ENCODE results near the gene DKKL1. TPM values are rescaled to one million over a fixed set of nuclear protein-coding genes. Genes with fewer than 3 reads are reported as not detected.
"Not testable (repeated sequence)": the region's sequence is repeated elsewhere in the genome, so short reads cannot be mapped to it uniquely, and the experiment has no call there.

The DKKL1 gene
- total RNA-seq (not detected), polyA plus RNA-seq (not detected)

GRCh38 chr19:49363268-49364082 is at the start of gene DKKL1:
TSS of gene DKKL1 (plus strand) at chr19:49363877. CDS start at chr19:49363999, 122 bp downstream.
- Histone ChIP-seq H3K27ac (ENCODE audit: low read depth, low read length) (peak within 1 kb of the TSS; percentile 42), H3K4me3 (ENCODE audit: low read length) (peak within 1 kb of the TSS; percentile 61), H3K9me3 (ENCODE audit: low read length) (no peaks in the 10 kb centered on the region), H3K36me3 (ENCODE audit: insufficient read depth, low read length) (no peaks in the 10 kb centered on the region), H3K4me1 (ENCODE audit: insufficient read depth, low read length) (peaks cover 26% of the 10 kb centered on the region), H3K27me3 (ENCODE audit: insufficient read depth, low read length, poor library complexity, severe bottlenecking) (peaks cover 14% of the 10 kb centered on the region)
- Mint-ChIP-seq H3K27ac (peak within 1 kb of the TSS in 1 of 8 donors; percentile 79), H3K36me3 (no peaks in the 10 kb centered on the region), H3K9me3 (no peaks in the 10 kb centered on the region), H3K27me3 (peaks cover 12 to 34% of the 10 kb centered on the region in 2 donors), H3K4me3 (peak within 1 kb of the TSS in 1 of 7 donors; percentile 19), H3K4me1 (peaks cover 0 to 12% (median 11%) of the 10 kb centered on the region in 3 donors)
- DNase-seq: peak; percentile 31 to 70 (median 61)
- ChIA-PET POLR2A (no interaction called here), CTCF (no interaction called here)

GRCh38 chr19:49315111-49315510 is 48.6 kb upstream of the DKKL1 start:
- H3K9me3 Mint-ChIP-seq: peaks cover 11 to 13% (median 12%) of the 10 kb centered on the region in 5 donors
- POLR2A ChIA-PET: no interaction called here

GRCh38 chr19:49316284-49316683 is 47.4 kb upstream of the DKKL1 start:
- Histone ChIP-seq H3K9me3 (ENCODE audit: low read length) (peaks cover 4% of the 10 kb centered on the region), H3K36me3 (ENCODE audit: insufficient read depth, low read length) (no peaks in the 10 kb centered on the region), H3K4me3 (ENCODE audit: low read length) (no peak overlapping the region), H3K27ac (ENCODE audit: low read depth, low read length) (no peak overlapping the region), H3K4me1 (ENCODE audit: insufficient read depth, low read length) (no peaks in the 10 kb centered on the region), H3K27me3 (ENCODE audit: insufficient read depth, low read length, poor library complexity, severe bottlenecking) (no peaks in the 10 kb centered on the region)
- Mint-ChIP-seq H3K4me1 (peaks cover 5 to 10% (median 8%) of the 10 kb centered on the region in 3 donors), H3K4me3 (no peak overlapping the region), H3K27me3 (no peaks in the 10 kb centered on the region), H3K36me3 (peaks cover 7 to 47% (median 46%) of the 10 kb centered on the region in 3 donors), H3K9me3 (peaks cover 11 to 13% (median 12%) of the 10 kb centered on the region in 5 donors), H3K27ac (no peak overlapping the region)
- POLR2A ChIA-PET: no interaction called here
- DNase-seq: no peak
- CTCF ChIA-PET: interaction anchor here (0.9 kb wide), 1 partner anchor 15 kb away, joined by 3 read pairs; no protein-coding TSS in a partner anchor

More at GRCh38 chr19:49315111-49315510, 48.6 kb upstream of the DKKL1 start:
- H3K4me1 ChIP-seq (ENCODE audit: insufficient read depth, low read length): no peaks in the 10 kb centered on the region
- H3K27me3 ChIP-seq (ENCODE audit: insufficient read depth, low read length, poor library complexity, severe bottlenecking): no peaks in the 10 kb centered on the region
- H3K4me3 Mint-ChIP-seq: no peak overlapping the region
- peaks cover 5 to 10% (median 8%) of the 10 kb centered on the region in 3 donors for H3K4me1 Mint-ChIP-seq
- H3K27ac Mint-ChIP-seq: peak overlapping the region in 2 of 8 donors; percentile 70 to 72
- H3K36me3 Mint-ChIP-seq: peaks cover 18 to 51% (median 49%) of the 10 kb centered on the region in 3 donors
- H3K9me3 ChIP-seq (ENCODE audit: low read length): peaks cover 4% of the 10 kb centered on the region
- H3K4me3 ChIP-seq (ENCODE audit: low read length): no peak overlapping the region
- CTCF ChIA-PET: interaction anchor here (0.9 kb wide), 1 partner anchor 14 kb away, joined by 3 read pairs; no protein-coding TSS in a partner anchor
- no peak for DNase-seq
- H3K27me3 Mint-ChIP-seq: no peaks in the 10 kb centered on the region
- H3K27ac ChIP-seq (ENCODE audit: low read depth, low read length): no peak overlapping the region
- H3K36me3 ChIP-seq (ENCODE audit: insufficient read depth, low read length): peaks cover 3% of the 10 kb centered on the region

GRCh38 chr19:49318296-49318695 is 45.4 kb upstream of the DKKL1 start:
- POLR2A ChIA-PET: interaction anchor here (0.6 kb wide), 1 partner anchor 479 kb away, joined by 3 read pairs; no protein-coding TSS in a partner anchor
- Histone ChIP-seq H3K4me3 (ENCODE audit: low read length) (no peak overlapping the region), H3K9me3 (ENCODE audit: low read length) (peaks cover 4% of the 10 kb centered on the region), H3K36me3 (ENCODE audit: insufficient read depth, low read length) (no peaks in the 10 kb centered on the region), H3K27me3 (ENCODE audit: insufficient read depth, low read length, poor library complexity, severe bottlenecking) (no peaks in the 10 kb centered on the region), H3K4me1 (ENCODE audit: insufficient read depth, low read length) (no peaks in the 10 kb centered on the region), H3K27ac (ENCODE audit: low read depth, low read length) (no peak overlapping the region)
- Mint-ChIP-seq H3K27ac (no peak overlapping the region), H3K4me1 (peaks cover 8 to 10% (median 8%) of the 10 kb centered on the region in 3 donors), H3K36me3 (peaks cover 10 to 46% (median 43%) of the 10 kb centered on the region in 3 donors), H3K9me3 (peaks cover 11 to 14% (median 12%) of the 10 kb centered on the region in 5 donors), H3K27me3 (no peaks in the 10 kb centered on the region), H3K4me3 (no peak overlapping the region)
- no peak for DNase-seq
- CTCF ChIA-PET: interaction anchor here (1.4 kb wide), 1 partner anchor 22 kb away, joined by 3 read pairs; no protein-coding TSS in a partner anchor

GRCh38 chr19:49324801-49325576 is 38.7 kb upstream of the DKKL1 start, which contains the start of gene SLC6A16:
TSS of gene SLC6A16 (minus strand) at chr19:49325191. CDS start at chr19:49311347, 13,844 bp downstream.
- ChIA-PET CTCF (no interaction called here), POLR2A (no interaction called here)
- peaks cover 5% of the 10 kb centered on the region for H3K36me3 ChIP-seq (ENCODE audit: insufficient read depth, low read length)
- no peaks in the 10 kb centered on the region for H3K27me3 ChIP-seq (ENCODE audit: insufficient read depth, low read length, poor library complexity, severe bottlenecking)
- no peaks in the 10 kb centered on the region for H3K9me3 ChIP-seq (ENCODE audit: low read length)
- H3K4me1 ChIP-seq (ENCODE audit: insufficient read depth, low read length): peaks cover 8% of the 10 kb centered on the region
- Mint-ChIP-seq H3K27me3 (no peaks in the 10 kb centered on the region), H3K27ac (no peak within 1 kb of the TSS), H3K36me3 (peaks cover 13 to 43% (median 19%) of the 10 kb centered on the region in 3 donors), H3K4me3 (no peak within 1 kb of the TSS), H3K9me3 (peaks cover 0 to 2% (median 0%) of the 10 kb centered on the region in 5 donors), H3K4me1 (peaks cover 16 to 26% (median 22%) of the 10 kb centered on the region in 3 donors)
- no peak within 1 kb of the TSS for H3K27ac ChIP-seq (ENCODE audit: low read depth, low read length)
- no peak for DNase-seq
- H3K4me3 ChIP-seq (ENCODE audit: low read length): no peak within 1 kb of the TSS

- H3K36me3 Mint-ChIP-seq: peaks cover 11 to 43% (median 23%) of the 10 kb centered on the region in 3 donors
- H3K4me1 ChIP-seq (ENCODE audit: insufficient read depth, low read length); H3K27me3 ChIP-seq (ENCODE audit: insufficient read depth, low read length, poor library complexity, severe bottlenecking); CTCF ChIA-PET; DNase-seq; H3K4me3 Mint-ChIP-seq; H3K9me3 Mint-ChIP-seq; H3K27me3 Mint-ChIP-seq; H3K36me3 ChIP-seq (ENCODE audit: insufficient read depth, low read length); H3K4me3 ChIP-seq (ENCODE audit: low read length); H3K27ac ChIP-seq (ENCODE audit: low read depth, low read length); H3K27ac Mint-ChIP-seq; H3K9me3 ChIP-seq (ENCODE audit: low read length): not testable (repeated sequence)
- POLR2A ChIA-PET: interaction anchor here (0.7 kb wide), 1 partner anchor 579 kb away, joined by 4 read pairs; the partner anchor contains the start of gene IZUMO1
- H3K4me1 Mint-ChIP-seq: peaks cover 19 to 31% (median 27%) of the 10 kb centered on the region in 3 donors
These were observed 37.9 kb upstream of the DKKL1 start for GRCh38 chr19:49325756-49326155.

GRCh38 chr19:49326165-49326704 is 37.4 kb upstream of the DKKL1 start:
- Mint-ChIP-seq H3K9me3 (peaks cover 0 to 2% (median 0%) of the 10 kb centered on the region in 5 donors), H3K27ac (no peak overlapping the region), H3K4me1 (peaks cover 23 to 35% (median 31%) of the 10 kb centered on the region in 3 donors), H3K27me3 (no peaks in the 10 kb centered on the region), H3K36me3 (peaks cover 10 to 45% (median 23%) of the 10 kb centered on the region in 3 donors), H3K4me3 (no peak overlapping the region)
- Histone ChIP-seq H3K27ac (ENCODE audit: low read depth, low read length) (no peak overlapping the region), H3K4me1 (ENCODE audit: insufficient read depth, low read length) (peaks cover 13% of the 10 kb centered on the region), H3K9me3 (ENCODE audit: low read length) (no peaks in the 10 kb centered on the region), H3K27me3 (ENCODE audit: insufficient read depth, low read length, poor library complexity, severe bottlenecking) (no peaks in the 10 kb centered on the region), H3K36me3 (ENCODE audit: insufficient read depth, low read length) (peaks cover 5% of the 10 kb centered on the region), H3K4me3 (ENCODE audit: low read length) (no peak overlapping the region)
- no peak for DNase-seq
- ChIA-PET POLR2A (interaction anchor here (0.7 kb wide), 1 partner anchor 579 kb away, joined by 4 read pairs; the partner anchor contains the start of gene IZUMO1), CTCF (no interaction called here)

All from CD8-positive, alpha-beta memory T cell (primary cell).